ENCODE results near the gene FAM174B.

Gene FAM174B

GRCh38 chr15:92687746-92688145 lies 32.2 kb upstream of the FAM174B start:
- no peaks in the 10 kb centered on the region for H3K36me3 ChIP-seq (ENCODE audit: insufficient read depth)
- H3K27me3 ChIP-seq (ENCODE audit: insufficient read depth, low read depth), result no peaks in the 10 kb centered on the region
- H3K4me2 ChIP-seq, result no peak overlapping the region
- H3K9ac ChIP-seq, result no peak overlapping the region
- no peak for TF ChIP-seq CTCF (conservative IDR thresholded peaks at IDR 0.05; ENCODE audit: low read depth, low read length)
- no peaks in the 10 kb centered on the region for H3K79me2 ChIP-seq (ENCODE audit: insufficient read depth, low read depth)
- H3K27ac ChIP-seq, result no peak overlapping the region
- no peak overlapping the region for H2AFZ ChIP-seq (ENCODE audit: low read depth)
- H3K4me3 ChIP-seq (IDR thresholded peaks at IDR 0.05; ENCODE audit: insufficient read depth, low read depth, low read length), result no peak overlapping the region
- no peaks in the 10 kb centered on the region for H4K20me1 ChIP-seq (ENCODE audit: insufficient read depth)
- no peaks in the 10 kb centered on the region for H3K4me1 ChIP-seq (ENCODE audit: low read depth, poor library complexity, severe bottlenecking)

GRCh38 chr15:92687195-92687602 lies 31.6 kb upstream of the FAM174B start:
- H3K4me3 ChIP-seq (IDR thresholded peaks at IDR 0.05; ENCODE audit: insufficient read depth, low read depth, low read length), result no peak overlapping the region
- no peak overlapping the region for H3K4me2 ChIP-seq
- H2AFZ ChIP-seq (ENCODE audit: low read depth), result no peak overlapping the region
- no peaks in the 10 kb centered on the region for H3K4me1 ChIP-seq (ENCODE audit: low read depth, poor library complexity, severe bottlenecking)
- no peaks in the 10 kb centered on the region for H4K20me1 ChIP-seq (ENCODE audit: insufficient read depth)
- no peaks in the 10 kb centered on the region for H3K27me3 ChIP-seq (ENCODE audit: insufficient read depth, low read depth)
- H3K79me2 ChIP-seq (ENCODE audit: insufficient read depth, low read depth), result no peaks in the 10 kb centered on the region
- H3K9ac ChIP-seq, result no peak overlapping the region
- no peak for TF ChIP-seq CTCF (conservative IDR thresholded peaks at IDR 0.05; ENCODE audit: low read depth, low read length)
- H3K27ac ChIP-seq, result no peak overlapping the region
- H3K36me3 ChIP-seq (ENCODE audit: insufficient read depth), result no peaks in the 10 kb centered on the region

GRCh38 chr15:92683511-92683834 lies 27.9 kb upstream of the FAM174B start:
- Histone ChIP-seq H3K9ac (no peak overlapping the region), H3K4me1 (ENCODE audit: low read depth, poor library complexity, severe bottlenecking) (no peaks in the 10 kb centered on the region), H2AFZ (ENCODE audit: low read depth) (no peak overlapping the region), H3K79me2 (ENCODE audit: insufficient read depth, low read depth) (no peaks in the 10 kb centered on the region), H3K4me2 (no peak overlapping the region), H3K27ac (no peak overlapping the region), H3K4me3 (IDR thresholded peaks at IDR 0.05; ENCODE audit: insufficient read depth, low read depth, low read length) (no peak overlapping the region), H3K36me3 (ENCODE audit: insufficient read depth) (no peaks in the 10 kb centered on the region), H3K27me3 (ENCODE audit: insufficient read depth, low read depth) (no peaks in the 10 kb centered on the region), H4K20me1 (ENCODE audit: insufficient read depth) (no peaks in the 10 kb centered on the region)
- TF ChIP-seq CTCF (conservative IDR thresholded peaks at IDR 0.05; ENCODE audit: low read depth, low read length), result no peak

GRCh38 chr15:92682741-92683510 lies 27.4 kb upstream of the FAM174B start:
- H4K20me1 ChIP-seq (ENCODE audit: insufficient read depth), result no peaks in the 10 kb centered on the region
- no peak overlapping the region for H3K9ac ChIP-seq
- TF ChIP-seq CTCF (conservative IDR thresholded peaks at IDR 0.05; ENCODE audit: low read depth, low read length), result no peak
- no peak overlapping the region for H3K4me2 ChIP-seq
- no peaks in the 10 kb centered on the region for H3K79me2 ChIP-seq (ENCODE audit: insufficient read depth, low read depth)
- no peaks in the 10 kb centered on the region for H3K4me1 ChIP-seq (ENCODE audit: low read depth, poor library complexity, severe bottlenecking)
- no peak overlapping the region for H3K4me3 ChIP-seq (IDR thresholded peaks at IDR 0.05; ENCODE audit: insufficient read depth, low read depth, low read length)
- no peak overlapping the region for H3K27ac ChIP-seq
- no peaks in the 10 kb centered on the region for H3K27me3 ChIP-seq (ENCODE audit: insufficient read depth, low read depth)
- no peaks in the 10 kb centered on the region for H3K36me3 ChIP-seq (ENCODE audit: insufficient read depth)
- no peak overlapping the region for H2AFZ ChIP-seq (ENCODE audit: low read depth)
